Endothelial cell of umbilical vein (primary cell): ENCODE measurements around the gene MRPL33. TPM values are rescaled to one million over a fixed set of nuclear protein-coding genes. Genes with fewer than 3 reads are reported as not detected.

ENCODE experiments used
- BruUV-seq: library from RNA; stranded (reverse); fragments of 400-500 nt; replicated peaks from 2 replicates; lab custom pipeline; 2021; lab: Mats Ljungman, UMichigan
- CTCF ChIA-PET: fragments of 300-600, 350-600 bp; sonication (Branson Sonifier 250); formaldehyde crosslinking; loops from one replicate; lab custom pipeline; 2021; ENCODE audit warnings: antibody characterized with exemption, inconsistent platforms; lab: Charles Lee
- POLR2A ChIA-PET: fragments of 300-600, 350-600 bp; sonication (Branson Sonifier 250); formaldehyde crosslinking; loops from one replicate; lab custom pipeline; 2021; ENCODE audit warnings: antibody characterized with exemption, inconsistent platforms; lab: Charles Lee
- DNase-seq: peaks from one replicate; pipeline ENCODE4 v3.0.0-alpha.2; 2011; ENCODE audit warnings: low read depth, low spot score
- FAIRE-seq: peaks from 2 replicates; lab custom pipeline; 2011; peaks lifted over from hg19 to GRCh38; lab: Jason Lieb, UNC
- H2AFZ ChIP-seq: 2 replicates; pipeline ENCODE4 v1.6.0; 2012; ENCODE audit warnings: low read depth, low read length, control low read depth, inconsistent platforms
- H3K27ac ChIP-seq: 2 replicates; pipeline ENCODE4 v1.5.1; 2011; ENCODE audit warnings: low read depth, mild to moderate bottlenecking, control low read depth, low read length, moderate library complexity; ENCODE audit not compliant: insufficient read depth
- H3K27me3 ChIP-seq, 2 experiments: 2 replicates each; pipeline versions ENCODE4 v1.6.0 to v1.6.1; 2011; ENCODE audit warnings: low read length in 2 of 2, mixed read lengths in 1 of 2; ENCODE audit not compliant: control insufficient read depth in 2 of 2, insufficient read depth in 2 of 2
- H3K36me3 ChIP-seq, 2 experiments: 2 replicates in 1 of 2; 3 replicates in 1 of 2; pipeline ENCODE4 v1.5.1; 2011; ENCODE audit warnings: low read length in 2 of 2, mild to moderate bottlenecking in 1 of 2, moderate library complexity in 1 of 2; ENCODE audit not compliant: control insufficient read depth in 2 of 2, insufficient read depth in 2 of 2; ENCODE audit errors: extremely low read depth in 1 of 2
- H3K4me1 ChIP-seq: 3 replicates; pipeline ENCODE4 v1.5.1; 2011; ENCODE audit warnings: mild to moderate bottlenecking, low read length; ENCODE audit not compliant: control insufficient read depth, insufficient read depth; ENCODE audit errors: extremely low read depth
- H3K4me2 ChIP-seq: 2 replicates; pipeline ENCODE4 v1.6.1; 2011; ENCODE audit warnings: low read length, control low read depth, mixed read lengths; ENCODE audit not compliant: insufficient read depth
- H3K4me3 ChIP-seq, 3 experiments: fragments of 200-600 bp in 1 of 3; sonication (generic), shearing (Covaris generic) in 1 of 3; replicated peaks in 1 of 3; 2 replicates each; pipeline ENCODE4 v1.5.1; 2011 to 2016; ENCODE audit warnings: control low read depth in 3 of 3, low read length in 3 of 3, mild to moderate bottlenecking in 2 of 3, inconsistent platforms in 1 of 3, low read depth in 1 of 3, moderate library complexity in 1 of 3; ENCODE audit not compliant: insufficient read depth in 1 of 3
- H3K79me2 ChIP-seq: 2 replicates; pipeline ENCODE4 v1.6.0; 2012; ENCODE audit warnings: low read length, inconsistent platforms; ENCODE audit not compliant: control insufficient read depth, insufficient read depth
- H3K9ac ChIP-seq: replicated peaks from 2 replicates; pipeline ENCODE3; 2011; ENCODE audit warnings: low read length, control low read depth; ENCODE audit not compliant: insufficient read depth; ENCODE audit errors: extremely low read depth
- H3K9me1 ChIP-seq: replicated peaks from 3 replicates; pipeline ENCODE4 v1.6.0; 2011; ENCODE audit warnings: mild to moderate bottlenecking, low read length; ENCODE audit not compliant: control insufficient read depth, insufficient read depth; ENCODE audit errors: extremely low read depth
- H3K9me3 ChIP-seq: replicated peaks from 2 replicates; pipeline ENCODE4 v1.5.1; 2012; ENCODE audit warnings: low read length, inconsistent platforms; ENCODE audit not compliant: control insufficient read depth, insufficient read depth
- H4K20me1 ChIP-seq: replicated peaks from 2 replicates; pipeline ENCODE3; 2011; ENCODE audit warnings: mild to moderate bottlenecking, low read length; ENCODE audit not compliant: control insufficient read depth, insufficient read depth; ENCODE audit errors: extremely low read depth
- CTCF ChIP-seq, 2 donors: IDR thresholded peaks; 1 replicate in 1 of 2; 2 replicates in 1 of 2; pipeline ENCODE4 v1.5.1; 2011; ENCODE audit warnings: low read length in 2 of 2, mild to moderate bottlenecking in 2 of 2, moderate library complexity in 2 of 2, control low read depth in 1 of 2, inconsistent platforms in 1 of 2, low read depth in 1 of 2; ENCODE audit not compliant: insufficient read depth in 1 of 2; ENCODE audit errors: extremely low read depth in 1 of 2
- EZH2 ChIP-seq: IDR thresholded peaks from 2 replicates; pipeline ENCODE4 v1.6.1; 2012; ENCODE audit warnings: borderline replicate concordance, low read depth, mild to moderate bottlenecking, moderate library complexity, low read length, inconsistent platforms; ENCODE audit not compliant: severe bottlenecking
- FOS ChIP-seq: IDR thresholded peaks from 2 replicates; pipeline ENCODE4 v1.6.1; 2011; ENCODE audit warnings: mild to moderate bottlenecking, low read length, moderate library complexity, borderline replicate concordance; ENCODE audit not compliant: insufficient read depth
- GATA2 ChIP-seq: IDR thresholded peaks from 2 replicates; pipeline ENCODE4 v1.7.0; 2011; ENCODE audit warnings: low read depth, mild to moderate bottlenecking, moderate library complexity, mixed read lengths, low read length; ENCODE audit not compliant: insufficient read length, insufficient read depth
- JUN ChIP-seq: IDR thresholded peaks from 2 replicates; pipeline ENCODE4 v1.6.1; 2011; ENCODE audit warnings: borderline replicate concordance, low read depth; ENCODE audit not compliant: insufficient read length, insufficient read depth
- MAX ChIP-seq: IDR thresholded peaks from 2 replicates; pipeline ENCODE4 v1.6.1; 2011; ENCODE audit not compliant: insufficient read depth, insufficient read length
- POLR2AphosphoS5 ChIP-seq: IDR thresholded peaks from 2 replicates; pipeline ENCODE4 v1.6.1; 2012; ENCODE audit warnings: low read depth, mild to moderate bottlenecking, control low read depth, low read length, moderate library complexity; ENCODE audit not compliant: insufficient read depth
- dilution Hi-C: fragments of 300-500 bp; cut with MboI; formaldehyde crosslinking; loops from one replicate; pipeline ENCODE4 v1.15.0; 2019; ENCODE audit warnings: low sequenced_read_pairs; ENCODE audit not compliant: extremely low pct_ligation_motif_present
- intact Hi-C: fragments of 100-400 bp; cut with micrococcal nuclease; formaldehyde crosslinking; loops from one replicate; pipeline ENCODE4 v1.10.0; 2022
- polyA plus RNA-seq, 4 experiments: library from polyadenylated mRNA; depleted of rRNA in 3 of 4; stranded (reverse) in 3 of 4; unstranded in 1 of 4; fragments of >200 nt; gene quantifications; 2 replicates each; pipeline versions ENCODE4 v1.2.1 to v1.2.3, GENCODE V29; 2011 to 2012; ENCODE audit warnings: missing spikeins in 1 of 4
- total RNA-seq: library from RNA; stranded (reverse); gene quantifications from 2 replicates; pipeline ENCODE4 v1.2.3, GENCODE V29; 2021

The MRPL33 gene
- total and polyA plus RNA-seq, 2 donors (not counting 3 experiments of a cell fraction or from before 2014, with no cell fraction given), result 36.1 to 97.4 TPM

GRCh38 chr2:27799646-27800010 lies 28.1 kb downstream of the MRPL33 start:
- no peaks in the 10 kb centered on the region for H4K20me1 ChIP-seq
- H3K4me3 ChIP-seq, result no peak overlapping the region
- no peaks in the 10 kb centered on the region for H3K9me3 ChIP-seq
- H3K27ac ChIP-seq, result peak overlapping the region; percentile 94
- peaks cover 34% of the 10 kb centered on the region for H3K4me1 ChIP-seq
- no peaks in the 10 kb centered on the region for H3K9me1 ChIP-seq
- DNase-seq (no peak), FAIRE-seq (no peak)
- TSS peak; percentile 95 for BruUV-seq
- peak overlapping the region; percentile 78 for H3K9ac ChIP-seq
- H3K27me3 ChIP-seq, result no peaks in the 10 kb centered on the region
- H3K4me2 ChIP-seq, result peak overlapping the region; percentile 9
- dilution Hi-C loops, result no loop called here
- POLR2A ChIA-PET, result interaction anchor here (0.6 to 1.0 kb wide), 5 partner anchors 90 to 597 kb away, joined by 3 to 4 read pairs (median 3); partner anchors contain the start of gene RBKS
- intact Hi-C loops, result loop anchor here (1.0 to 5.0 kb wide), 8 partner anchors 20 to 597 kb away; partner anchors contain the start of gene FOSL2
- CTCF ChIA-PET, result interaction anchor here (1.2 to 1.6 kb wide), 3 partner anchors 9 to 281 kb away, joined by 3 to 6 read pairs (median 3); no protein-coding TSS in a partner anchor
- TF ChIP-seq GATA2 (no peak), CTCF (IDR thresholded peaks at IDR 0.05; ENCODE audit: extremely low read depth in 1 of 2, insufficient read depth in 1 of 2, low read depth in 1 of 2, low read length in 2 of 2) (no peak), MAX (no peak), JUN (no peak), FOS (no peak), POLR2AphosphoS5 (no peak), EZH2 (no peak)
- H2AFZ ChIP-seq, result no peak overlapping the region
- no peaks in the 10 kb centered on the region for H3K79me2 ChIP-seq
- no peaks in the 10 kb centered on the region for H3K36me3 ChIP-seq
